Mesendoderm (in vitro differentiated cells): Measurements from ENCODE around the gene KLHL17.
A peak's percentile ranks its signal among the peaks of the same experiment; 100 is the strongest.

Source experiments
- DNase-seq: peaks from one replicate; pipeline ENCODE4 v3.0.0; 2013
- H2AK5ac ChIP-seq: 2 replicates; pipeline ENCODE4 v1.6.1; 2013; ENCODE audit warnings: low read length, inconsistent platforms
- H2BK120ac ChIP-seq: 2 replicates; pipeline ENCODE4 v1.6.1; 2013; ENCODE audit warnings: low read depth, mild to moderate bottlenecking, low read length, moderate library complexity, mixed read lengths
- H2BK15ac ChIP-seq: replicated peaks from 2 replicates; pipeline ENCODE4 v1.6.1; 2013; ENCODE audit warnings: low read depth, mild to moderate bottlenecking, moderate library complexity
- H2BK5ac ChIP-seq: 2 replicates; pipeline ENCODE4 v1.6.1; 2013; ENCODE audit warnings: low read length, inconsistent platforms
- H3K18ac ChIP-seq: 2 replicates; pipeline ENCODE4 v1.6.1; 2013; ENCODE audit warnings: mild to moderate bottlenecking, low read length, mixed read lengths
- H3K23ac ChIP-seq: one replicate; pipeline ENCODE4 v1.6.1; 2013; ENCODE audit warnings: low read length
- H3K27ac ChIP-seq: 2 replicates; pipeline ENCODE4 v1.5.1; 2013; ENCODE audit warnings: low read depth, mild to moderate bottlenecking, inconsistent platforms, low read length, moderate library complexity
- H3K27me3 ChIP-seq: 2 replicates; pipeline ENCODE4 v1.6.1; 2013; ENCODE audit warnings: low read length, control low read depth, mild to moderate bottlenecking, inconsistent platforms; ENCODE audit not compliant: insufficient read depth, poor library complexity
- H3K36me3 ChIP-seq: 2 replicates; pipeline ENCODE4 v1.6.1; 2013; ENCODE audit warnings: low read length, inconsistent platforms; ENCODE audit not compliant: control insufficient read depth, insufficient read depth
- H3K4ac ChIP-seq: one replicate; pipeline ENCODE4 v1.6.1; 2013; ENCODE audit warnings: low read depth, mild to moderate bottlenecking, low read length, moderate library complexity
- H3K4me1 ChIP-seq: 2 replicates; pipeline ENCODE4 v1.6.1; 2013; ENCODE audit warnings: low read depth, low read length, inconsistent platforms; ENCODE audit not compliant: control insufficient read depth
- H3K4me2 ChIP-seq: 2 replicates; pipeline ENCODE4 v1.6.1; 2013; ENCODE audit warnings: low read length
- H3K4me3 ChIP-seq: 2 replicates; pipeline ENCODE4 v1.5.1; 2013; ENCODE audit warnings: mild to moderate bottlenecking, low read length
- H3K56ac ChIP-seq: one replicate; pipeline ENCODE4 v1.6.1; 2013; ENCODE audit warnings: low read length
- H3K79me1 ChIP-seq: 2 replicates; pipeline ENCODE4 v1.6.1; 2013; ENCODE audit warnings: low read length, inconsistent platforms
- H3K79me2 ChIP-seq: 2 replicates; pipeline ENCODE4 v1.6.1; 2013; ENCODE audit warnings: mild to moderate bottlenecking, low read length; ENCODE audit not compliant: control insufficient read depth, insufficient read depth
- H3K9ac ChIP-seq: 2 replicates; pipeline ENCODE4 v1.6.1; 2013; ENCODE audit warnings: low read length, inconsistent platforms
- H4K5ac ChIP-seq: one replicate; pipeline ENCODE4 v1.6.1; 2013; ENCODE audit warnings: low read length
- H4K8ac ChIP-seq: one replicate; pipeline ENCODE4 v1.6.1; 2013; ENCODE audit warnings: low read depth, mild to moderate bottlenecking, control low read depth, low read length, moderate library complexity
- WGBS: extraction: QIAGEN DNeasy Blood & Tissue Kit; methylation state at CpG from one replicate; pipeline ENCODE4 v1.1.7; 2013; ENCODE audit warnings: low lambda C conversion rate, missing lambda C conversion rate; ENCODE audit not compliant: insufficient coverage; ENCODE audit errors: extremely low coverage; 5-methylcytosine and 5-hydroxymethylcytosine counted together

KLHL17 gene

GRCh38 chr1:925561-926421, 34.6 kb upstream of the KLHL17 start:
- Histone ChIP-seq H4K5ac (no peak overlapping the region), H3K36me3 (peaks cover 3% of the 10 kb centered on the region), H2BK5ac (no peak overlapping the region), H3K79me1 (peaks cover 11% of the 10 kb centered on the region), H3K4ac (peak overlapping the region; percentile 75), H3K79me2 (no peaks in the 10 kb centered on the region), H3K27ac (no peak overlapping the region), H3K9ac (peak overlapping the region; percentile 68), H4K8ac (no peak overlapping the region), H3K4me2 (peak overlapping the region; percentile 73), H3K56ac (peak overlapping the region; percentile 87), H3K4me3 (peak overlapping the region; percentile 55), H3K27me3 (peaks cover 7% of the 10 kb centered on the region), H2BK15ac (no peak overlapping the region), H3K4me1 (peaks cover 8% of the 10 kb centered on the region), H3K18ac (no peak overlapping the region), H2BK120ac (no peak overlapping the region), H2AK5ac (no peak overlapping the region), H3K23ac (no peak overlapping the region)
- WGBS: no CpG with 5 or more reads among the region's 65 CpGs
- DNase-seq: no peak

GRCh38 chr1:927234-927633, 33.1 kb upstream of the KLHL17 start:
- Histone ChIP-seq H3K4ac (no peak overlapping the region), H3K79me1 (peaks cover 9% of the 10 kb centered on the region), H3K79me2 (no peaks in the 10 kb centered on the region), H2BK15ac (no peak overlapping the region), H2AK5ac (no peak overlapping the region), H3K9ac (no peak overlapping the region), H3K27me3 (peaks cover 7% of the 10 kb centered on the region), H3K56ac (no peak overlapping the region), H4K5ac (no peak overlapping the region), H3K4me1 (peaks cover 9% of the 10 kb centered on the region), H2BK120ac (no peak overlapping the region), H3K36me3 (peaks cover 2% of the 10 kb centered on the region), H2BK5ac (no peak overlapping the region), H3K18ac (no peak overlapping the region), H3K27ac (no peak overlapping the region), H3K23ac (no peak overlapping the region), H3K4me2 (no peak overlapping the region), H3K4me3 (no peak overlapping the region), H4K8ac (no peak overlapping the region)
- WGBS: no CpG with 5 or more reads among the region's 9 CpGs
- no peak for DNase-seq

GRCh38 chr1:927748-928147, 32.6 kb upstream of the KLHL17 start:
- no peak overlapping the region for H2BK5ac ChIP-seq
- H3K27ac ChIP-seq: no peak overlapping the region
- H2AK5ac ChIP-seq: no peak overlapping the region
- H3K79me2 ChIP-seq: no peaks in the 10 kb centered on the region
- H3K9ac ChIP-seq: no peak overlapping the region
- H3K79me1 ChIP-seq: peaks cover 9% of the 10 kb centered on the region
- no peak overlapping the region for H2BK15ac ChIP-seq
- H3K4me1 ChIP-seq: peaks cover 9% of the 10 kb centered on the region
- no peak for DNase-seq
- no CpG with 5 or more reads among the region's 10 CpGs for WGBS
- H4K8ac ChIP-seq: no peak overlapping the region
- no peak overlapping the region for H3K4ac ChIP-seq
- peaks cover 7% of the 10 kb centered on the region for H3K27me3 ChIP-seq
- no peak overlapping the region for H3K18ac ChIP-seq
- no peak overlapping the region for H3K4me3 ChIP-seq
- no peak overlapping the region for H2BK120ac ChIP-seq
- H3K23ac ChIP-seq: no peak overlapping the region
- no peak overlapping the region for H4K5ac ChIP-seq
- no peak overlapping the region for H3K56ac ChIP-seq
- H3K4me2 ChIP-seq: no peak overlapping the region
- peaks cover 2% of the 10 kb centered on the region for H3K36me3 ChIP-seq

GRCh38 chr1:928825-929661, 31.3 kb upstream of the KLHL17 start:
- no peak overlapping the region for H2BK15ac ChIP-seq
- H4K8ac ChIP-seq: no peak overlapping the region
- H3K4me3 ChIP-seq: no peak overlapping the region
- H2BK5ac ChIP-seq: no peak overlapping the region
- peaks cover 6% of the 10 kb centered on the region for H3K79me1 ChIP-seq
- H3K79me2 ChIP-seq: no peaks in the 10 kb centered on the region
- peaks cover 5% of the 10 kb centered on the region for H3K4me1 ChIP-seq
- H2AK5ac ChIP-seq: no peak overlapping the region
- DNase-seq: no peak
- no CpG with 5 or more reads among the region's 40 CpGs for WGBS
- peaks cover 2% of the 10 kb centered on the region for H3K36me3 ChIP-seq
- H3K18ac ChIP-seq: no peak overlapping the region
- H3K27me3 ChIP-seq: peaks cover 7% of the 10 kb centered on the region
- H3K23ac ChIP-seq: no peak overlapping the region
- H2BK120ac ChIP-seq: no peak overlapping the region
- no peak overlapping the region for H3K9ac ChIP-seq
- H3K4ac ChIP-seq: no peak overlapping the region
- H4K5ac ChIP-seq: no peak overlapping the region
- no peak overlapping the region for H3K4me2 ChIP-seq
- H3K56ac ChIP-seq: no peak overlapping the region
- H3K27ac ChIP-seq: no peak overlapping the region

- Histone ChIP-seq H3K18ac (no peak overlapping the region), H4K5ac (no peak overlapping the region), H2BK120ac (no peak overlapping the region), H3K9ac (no peak overlapping the region), H3K4me1 (peaks cover 7% of the 10 kb centered on the region), H2BK5ac (no peak overlapping the region), H3K36me3 (peaks cover 2% of the 10 kb centered on the region), H3K4me3 (no peak overlapping the region), H3K4ac (no peak overlapping the region), H3K56ac (no peak overlapping the region), H3K23ac (no peak overlapping the region), H2BK15ac (no peak overlapping the region), H2AK5ac (no peak overlapping the region), H3K79me1 (peaks cover 6% of the 10 kb centered on the region), H3K27me3 (peaks cover 7% of the 10 kb centered on the region), H4K8ac (no peak overlapping the region), H3K4me2 (no peak overlapping the region), H3K27ac (no peak overlapping the region), H3K79me2 (no peaks in the 10 kb centered on the region)
- DNase-seq: no peak
- no CpG with 5 or more reads among the region's 40 CpGs for WGBS
Measured at GRCh38 chr1:929712-930632, 30.4 kb upstream of the KLHL17 start.
